ENCODE measurements around the gene WDR37. TPM values are rescaled to one million over a fixed set of nuclear protein-coding genes. Genes with fewer than 3 reads are reported as not detected.

WDR37 gene
- total RNA-seq, 2 experiments from 2014 or later = 17.2 to 17.9 TPM

DNA sequence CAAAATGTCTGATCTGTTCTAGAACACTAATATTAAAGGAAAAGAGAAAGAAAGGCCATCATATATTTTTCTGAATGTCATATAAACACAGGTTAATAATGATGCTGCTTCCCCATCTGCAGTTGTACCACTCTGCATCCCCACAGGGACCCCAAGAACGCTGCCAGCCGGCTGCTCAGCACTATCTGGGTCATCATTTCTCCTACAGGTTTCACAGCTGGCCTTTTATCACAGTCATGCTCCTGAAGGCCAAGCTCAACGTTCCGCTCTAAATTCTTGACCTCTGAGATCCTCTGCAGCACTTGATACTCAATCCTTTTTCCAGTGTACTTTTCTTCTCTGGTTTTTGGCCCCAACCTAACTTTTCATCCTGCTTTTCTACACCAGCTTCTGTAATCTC is 12.0 kb upstream of the WDR37 start:
- Mint-ChIP-seq H3K9me3 (no peaks in the 10 kb centered on the region), H3K4me1 (ENCODE audit: low read depth) (peaks cover 39% of the 10 kb centered on the region), H3K27me3 (no peaks in the 10 kb centered on the region), H3K36me3 (ENCODE audit: low read depth) (peaks cover 57% of the 10 kb centered on the region), H3K27ac (peak overlapping the region; percentile 79), H3K4me3 (peak overlapping the region; percentile 58)
- ChIA-PET CTCF (interaction anchor here (1.0 to 1.3 kb wide), 4 partner anchors 20 to 111 kb away, joined by 3 read pairs; partner anchors contain the start of gene GTPBP4), POLR2A (interaction anchor here (0.7 to 3.9 kb wide), 4 partner anchors 9 to 129 kb away, joined by 3 to 17 read pairs (median 4); partner anchors contain the start of gene WDR37)
- ATAC-seq (no peak), DNase-seq (no peak)
- intact Hi-C loops (cut with micrococcal nuclease) = no loop called here
- no peak for TF ChIP-seq CTCF (IDR thresholded peaks at IDR 0.05)

- Mint-ChIP-seq H3K36me3 (ENCODE audit: low read depth) (peaks cover 60% of the 10 kb centered on the region), H3K4me1 (ENCODE audit: low read depth) (peaks cover 39% of the 10 kb centered on the region), H3K9me3 (no peaks in the 10 kb centered on the region), H3K4me3 (peak overlapping the region; percentile 58), H3K27ac (peak overlapping the region; percentile 79), H3K27me3 (no peaks in the 10 kb centered on the region)
- intact Hi-C loops (cut with micrococcal nuclease) = no loop called here
- POLR2A ChIA-PET = interaction anchor here (0.7 to 3.9 kb wide), 6 partner anchors 8 to 130 kb away, joined by 3 to 17 read pairs (median 3); partner anchors contain the start of gene WDR37
- TF ChIP-seq CTCF (IDR thresholded peaks at IDR 0.05) = no peak
- CTCF ChIA-PET = interaction anchor here (0.9 to 1.3 kb wide), 4 partner anchors 19 to 111 kb away, joined by 3 to 4 read pairs (median 3); no protein-coding TSS in a partner anchor
- DNase-seq (no peak), ATAC-seq (no peak)
Observed at GRCh38 chr10:1044964-1045363, 11.2 kb upstream of the WDR37 start.

DNA sequence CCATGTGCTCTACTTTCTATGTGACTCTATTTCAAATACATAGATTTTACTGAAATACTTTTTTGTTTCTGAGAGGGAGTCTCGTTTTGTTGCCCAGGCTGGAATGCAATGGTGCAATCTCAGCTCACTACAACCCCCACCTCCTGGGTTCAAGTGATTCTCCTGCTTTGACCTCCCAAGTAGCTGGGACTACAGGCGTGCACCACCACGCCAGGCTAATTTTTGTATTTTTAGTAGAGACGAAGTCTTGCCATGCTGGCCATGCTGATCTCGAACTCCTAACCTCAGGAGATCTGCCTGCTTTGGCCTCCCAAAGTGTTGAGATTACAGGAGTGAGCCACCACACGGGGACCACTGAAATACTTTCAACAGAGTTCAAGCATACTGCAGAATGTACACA is 10.8 kb upstream of the WDR37 start:
- peaks cover 58% of the 10 kb centered on the region for H3K36me3 Mint-ChIP-seq (ENCODE audit: low read depth)
- intact Hi-C loops (cut with micrococcal nuclease) = no loop called here

GRCh38 chr10:1047937-1048336 is 8.2 kb upstream of the WDR37 start:
- no peak for TF ChIP-seq CTCF (IDR thresholded peaks at IDR 0.05)
- Mint-ChIP-seq H3K27ac (peak overlapping the region; percentile 96), H3K36me3 (ENCODE audit: low read depth) (peaks cover 63% of the 10 kb centered on the region), H3K9me3 (no peaks in the 10 kb centered on the region), H3K4me1 (ENCODE audit: low read depth) (peaks cover 65% of the 10 kb centered on the region), H3K4me3 (peak overlapping the region; percentile 98), H3K27me3 (no peaks in the 10 kb centered on the region)
- ChIA-PET POLR2A (interaction anchor here (0.7 to 3.5 kb wide), 10 partner anchors 10 to 111 kb away, joined by 3 to 24 read pairs (median 3); partner anchors contain the start of gene GTPBP4), CTCF (no interaction called here)
- ATAC-seq = no peak
- peak; percentile 36 for DNase-seq
- intact Hi-C loops (cut with micrococcal nuclease) = no loop called here

More for the DNA sequence above, 10.8 kb upstream of the WDR37 start:
- no peak for ATAC-seq
- TF ChIP-seq CTCF (IDR thresholded peaks at IDR 0.05) = no peak
- H3K27ac Mint-ChIP-seq = peak overlapping the region; percentile 79
- DNase-seq = no peak
- CTCF ChIA-PET = interaction anchor here (0.9 kb wide), 1 partner anchor 29 kb away, joined by 4 read pairs; no protein-coding TSS in a partner anchor
- no peaks in the 10 kb centered on the region for H3K27me3 Mint-ChIP-seq
- no peaks in the 10 kb centered on the region for H3K9me3 Mint-ChIP-seq
- H3K4me1 Mint-ChIP-seq (ENCODE audit: low read depth) = peaks cover 40% of the 10 kb centered on the region
- H3K4me3 Mint-ChIP-seq = peak overlapping the region; percentile 58
- POLR2A ChIA-PET = interaction anchor here (0.7 to 1.0 kb wide), 4 partner anchors 9 to 59 kb away, joined by 3 to 4 read pairs (median 3); no protein-coding TSS in a partner anchor

DNA sequence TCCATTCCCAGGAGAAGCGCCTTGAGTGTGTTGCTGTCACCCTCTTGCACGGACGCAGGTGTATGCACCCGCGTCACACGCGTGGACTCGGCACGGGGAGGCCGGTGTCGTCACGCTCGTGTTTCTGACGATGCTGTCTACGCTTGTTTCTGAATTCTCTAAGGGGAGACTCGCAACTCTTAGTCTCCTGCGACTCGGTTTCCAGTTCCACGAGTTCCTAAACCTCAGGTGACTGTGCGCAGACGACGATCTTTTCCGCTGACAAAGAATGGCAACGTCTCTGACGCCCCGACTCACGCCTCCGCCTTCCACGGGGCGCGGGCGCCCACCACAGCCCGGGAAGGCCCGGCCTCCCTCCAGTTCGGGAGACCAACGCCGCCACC is 7.8 kb upstream of the WDR37 start:
- CTCF ChIA-PET = no interaction called here
- no peaks in the 10 kb centered on the region for H3K27me3 Mint-ChIP-seq
- POLR2A ChIA-PET = interaction anchor here (0.7 to 3.5 kb wide), 12 partner anchors 9 to 118 kb away, joined by 3 to 24 read pairs (median 3); partner anchors contain the start of gene GTPBP4
- no peaks in the 10 kb centered on the region for H3K9me3 Mint-ChIP-seq
- H3K4me3 Mint-ChIP-seq = peak overlapping the region; percentile 98
- H3K36me3 Mint-ChIP-seq (ENCODE audit: low read depth) = peaks cover 63% of the 10 kb centered on the region
- peak; percentile 65 for DNase-seq
- intact Hi-C loops (cut with micrococcal nuclease) = no loop called here
- no peak for TF ChIP-seq CTCF (IDR thresholded peaks at IDR 0.05)
- ATAC-seq = peak; percentile 3
- H3K27ac Mint-ChIP-seq = peak overlapping the region; percentile 96
- H3K4me1 Mint-ChIP-seq (ENCODE audit: low read depth) = peaks cover 64% of the 10 kb centered on the region
